ENCODE measurements around the gene WBP4. TPM values are rescaled to one million over a fixed set of nuclear protein-coding genes. Genes with fewer than 3 reads are reported as not detected.

Gene WBP4
- total and polyA plus RNA-seq, 7 donors: 18.1 to 37.0 (median 22.2) TPM

- ATAC-seq (peak in 3 of 4 donors; percentile 27 to 48 (median 28)), DNase-seq (no peak)
- no peaks in the 10 kb centered on the region for H3K9me3 ChIP-seq
- H3K4me1 ChIP-seq: peaks cover 77% of the 10 kb centered on the region
- no peak overlapping the region for H3K4me3 ChIP-seq
- 59 to 77% (median 65%) methylated on average over 3 of the region's 3 CpGs for WGBS, 3 donors
- intact Hi-C loops (cut with DNase I): no loop called here
- no peaks in the 10 kb centered on the region for H3K27me3 ChIP-seq (ENCODE audit: insufficient read depth in 3 of 3, low read length in 2 of 3)
- no peak overlapping the region for H3K27ac ChIP-seq
- TF ChIP-seq, protein P1, sequence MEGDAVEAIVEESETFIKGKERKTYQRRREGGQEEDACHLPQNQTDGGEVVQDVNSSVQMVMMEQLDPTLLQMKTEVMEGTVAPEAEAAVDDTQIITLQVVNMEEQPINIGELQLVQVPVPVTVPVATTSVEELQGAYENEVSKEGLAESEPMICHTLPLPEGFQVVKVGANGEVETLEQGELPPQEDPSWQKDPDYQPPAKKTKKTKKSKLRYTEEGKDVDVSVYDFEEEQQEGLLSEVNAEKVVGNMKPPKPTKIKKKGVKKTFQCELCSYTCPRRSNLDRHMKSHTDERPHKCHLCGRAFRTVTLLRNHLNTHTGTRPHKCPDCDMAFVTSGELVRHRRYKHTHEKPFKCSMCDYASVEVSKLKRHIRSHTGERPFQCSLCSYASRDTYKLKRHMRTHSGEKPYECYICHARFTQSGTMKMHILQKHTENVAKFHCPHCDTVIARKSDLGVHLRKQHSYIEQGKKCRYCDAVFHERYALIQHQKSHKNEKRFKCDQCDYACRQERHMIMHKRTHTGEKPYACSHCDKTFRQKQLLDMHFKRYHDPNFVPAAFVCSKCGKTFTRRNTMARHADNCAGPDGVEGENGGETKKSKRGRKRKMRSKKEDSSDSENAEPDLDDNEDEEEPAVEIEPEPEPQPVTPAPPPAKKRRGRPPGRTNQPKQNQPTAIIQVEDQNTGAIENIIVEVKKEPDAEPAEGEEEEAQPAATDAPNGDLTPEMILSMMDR (IDR thresholded peaks at IDR 0.05): no peak
- H3K36me3 ChIP-seq (ENCODE audit: insufficient read depth in 1 of 2, low read depth in 1 of 2): no peaks in the 10 kb centered on the region
Measured at GRCh38 chr13:41052441-41052840, 8.9 kb upstream of the WBP4 start.

DNA sequence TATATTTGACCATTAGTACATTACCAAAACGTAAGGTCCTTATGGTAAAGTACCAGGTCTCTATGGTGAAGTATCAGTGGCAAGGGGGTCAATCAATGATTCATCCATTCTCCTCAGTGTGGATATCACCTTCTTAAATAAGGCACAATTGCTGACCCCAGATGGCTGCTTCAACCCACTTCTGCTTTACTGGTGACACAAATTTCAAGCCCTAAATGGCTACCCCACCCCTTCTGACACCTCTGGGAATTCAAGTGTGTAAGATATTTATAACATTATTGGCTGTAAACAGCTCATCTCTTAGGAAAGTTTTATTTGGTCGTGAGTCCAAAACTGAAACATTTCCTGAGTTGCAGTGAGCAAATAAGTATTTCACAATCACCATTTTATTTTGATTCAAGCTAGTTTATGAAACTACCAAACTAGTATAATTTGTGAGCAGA is 7.9 kb upstream of the WBP4 start:
- Histone ChIP-seq H3K27me3 (ENCODE audit: insufficient read depth in 3 of 3, low read length in 2 of 3) (no peaks in the 10 kb centered on the region), H3K9me3 (no peaks in the 10 kb centered on the region), H3K4me1 (peaks cover 86% of the 10 kb centered on the region), H3K27ac (peak overlapping the region; percentile 61), H3K4me3 (peak overlapping the region; percentile 15), H3K36me3 (ENCODE audit: insufficient read depth in 1 of 2, low read depth in 1 of 2) (no peaks in the 10 kb centered on the region)
- DNase-seq: no peak
- 38 to 40% (median 39%) methylated on average over 2 of the region's 2 CpGs for WGBS, 3 donors
- TF ChIP-seq, protein P1 (IDR thresholded peaks at IDR 0.05): no peak
- ATAC-seq: peak; percentile 29 to 69 (median 58)
- intact Hi-C loops (cut with DNase I): no loop called here

DNA sequence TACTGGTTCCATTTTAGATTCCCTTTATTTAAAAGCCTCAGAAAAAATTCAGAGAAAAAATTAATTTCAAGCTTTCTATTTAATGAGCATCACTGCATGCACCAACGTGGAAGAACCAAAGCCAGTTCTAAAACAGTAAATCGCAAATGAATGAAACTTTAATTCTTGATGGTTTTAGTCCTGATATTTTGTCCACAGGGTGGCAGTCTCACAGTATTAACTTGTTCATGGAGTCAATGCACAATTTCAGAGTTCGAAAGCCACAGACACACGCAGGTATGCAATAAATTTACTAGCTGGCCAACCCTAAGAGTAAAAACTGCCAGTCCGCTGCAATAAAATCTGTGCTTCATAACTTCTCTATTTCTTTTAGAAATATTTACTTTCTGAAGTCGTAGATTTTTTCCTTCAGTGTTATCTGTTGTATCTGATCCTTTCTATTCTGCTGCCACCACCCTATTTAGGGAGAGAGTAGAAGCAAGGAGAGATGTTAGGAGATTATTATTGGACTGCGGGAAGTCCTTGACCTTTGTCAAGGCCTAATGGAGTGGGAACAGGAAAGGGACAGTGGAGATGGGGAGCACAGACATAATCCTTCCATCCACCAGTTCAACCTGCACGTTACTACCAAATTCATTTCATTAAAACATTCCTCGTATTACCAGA is 7.0 kb upstream of the WBP4 start:
- intact Hi-C loops (cut with DNase I): no loop called here

DNA sequence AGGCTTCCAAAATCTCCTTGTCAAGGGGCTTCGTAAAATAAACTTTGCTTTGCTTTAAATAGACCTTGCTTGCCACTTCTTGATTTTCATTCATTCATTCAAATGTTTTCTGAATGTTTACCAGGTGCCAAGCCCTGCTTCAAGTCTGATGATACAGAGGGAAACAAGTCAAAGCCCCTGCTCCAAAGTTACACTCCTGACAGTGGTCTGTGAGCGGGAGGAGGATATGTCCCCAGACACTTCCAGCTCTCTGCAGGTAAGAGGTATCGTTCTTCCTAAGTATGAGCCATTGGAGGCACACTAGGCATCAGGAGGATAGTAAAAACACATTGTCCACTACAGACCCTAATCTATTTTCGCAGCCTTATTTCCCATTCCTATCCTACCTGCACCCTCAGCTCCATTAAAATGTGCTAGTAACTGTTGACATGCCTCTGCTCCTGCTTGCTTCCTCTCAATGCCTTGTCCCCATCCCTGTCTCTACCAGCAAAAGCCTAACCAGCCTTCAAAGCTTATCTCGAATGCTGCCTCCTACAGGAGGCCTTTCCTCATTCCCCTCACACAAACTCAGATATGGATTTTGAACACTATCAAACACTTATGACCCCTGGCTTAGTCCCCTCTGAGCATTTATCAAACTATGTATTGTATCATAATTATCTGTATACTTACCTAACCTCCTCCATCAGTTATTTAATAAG is 6.2 kb upstream of the WBP4 start:
- intact Hi-C loops (cut with DNase I): loop anchor here in 1 of 2 donors (5.0 kb wide), 2 partner anchors 38 to 83 kb away; partner anchors contain the start of gene ELF1
- DNase-seq: no peak
- Histone ChIP-seq H3K4me1 (peaks cover 82% of the 10 kb centered on the region), H3K4me3 (no peak overlapping the region), H3K27ac (peak overlapping the region; percentile 11), H3K36me3 (ENCODE audit: insufficient read depth in 1 of 2, low read depth in 1 of 2) (no peaks in the 10 kb centered on the region), H3K27me3 (ENCODE audit: insufficient read depth in 3 of 3, low read length in 2 of 3) (no peaks in the 10 kb centered on the region), H3K9me3 (no peaks in the 10 kb centered on the region)
- WGBS, 3 donors: 90 to 92% (median 91%) methylated on average over 5 of the region's 5 CpGs
- TF ChIP-seq, protein P1 (IDR thresholded peaks at IDR 0.05): no peak
- ATAC-seq: no peak

More for the DNA sequence above, 7.0 kb upstream of the WBP4 start:
- H3K27ac ChIP-seq: no peak overlapping the region
- ATAC-seq (peak; percentile 39 to 56 (median 49)), DNase-seq (no peak)
- WGBS, 3 donors: 43 to 61% (median 45%) methylated on average over 9 of the region's 9 CpGs
- peaks cover 89% of the 10 kb centered on the region for H3K4me1 ChIP-seq
- H3K9me3 ChIP-seq: no peaks in the 10 kb centered on the region
- H3K27me3 ChIP-seq (ENCODE audit: insufficient read depth in 3 of 3, low read length in 2 of 3): no peaks in the 10 kb centered on the region
- H3K4me3 ChIP-seq: peak overlapping the region; percentile 8
- H3K36me3 ChIP-seq (ENCODE audit: insufficient read depth in 1 of 2, low read depth in 1 of 2): no peaks in the 10 kb centered on the region
- TF ChIP-seq, protein P1 (IDR thresholded peaks at IDR 0.05): peak; percentile 59
